ENCODE results near the gene ATL2. TPM values are rescaled to one million over a fixed set of nuclear protein-coding genes. Genes with fewer than 3 reads are reported as not detected.
"Not testable (repeated sequence)": the region's sequence is repeated elsewhere in the genome, so short reads cannot be mapped to it uniquely, and the experiment has no call there.

The ATL2 gene
- total RNA-seq, 1 donor from 2014 or later: 87.2 TPM

DNA sequence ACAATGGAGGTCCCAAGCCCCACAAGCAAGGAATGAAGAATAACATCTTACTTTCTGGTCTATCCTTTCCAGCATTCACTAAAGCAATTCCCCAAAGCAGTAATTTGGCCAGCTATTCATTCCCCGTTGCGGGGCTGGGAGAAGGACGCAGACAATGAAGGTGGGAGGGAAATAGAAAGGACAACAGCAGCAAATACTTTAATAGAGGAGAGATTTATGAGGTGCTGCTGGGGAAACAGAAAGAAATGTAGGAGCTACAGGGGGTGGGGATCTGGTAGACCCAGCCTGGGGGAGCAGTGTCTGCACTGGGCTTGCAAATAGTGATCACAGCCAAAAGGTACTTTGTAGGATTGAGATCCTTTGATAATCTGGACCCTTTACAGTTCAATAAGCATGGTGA lies 13.9 kb upstream of the ATL2 start:
- no peak for DNase-seq (ENCODE audit: low spot score)

GRCh38 chr2:38387887-38388286 lies 10.8 kb upstream of the ATL2 start:
- DNase-seq (ENCODE audit: low spot score): no peak

- no peak for DNase-seq (ENCODE audit: low spot score)
These were observed 9.7 kb upstream of the ATL2 start for GRCh38 chr2:38386821-38387220.

GRCh38 chr2:38386377-38386776 lies 9.3 kb upstream of the ATL2 start:
- no peak for DNase-seq (ENCODE audit: low spot score)

DNA sequence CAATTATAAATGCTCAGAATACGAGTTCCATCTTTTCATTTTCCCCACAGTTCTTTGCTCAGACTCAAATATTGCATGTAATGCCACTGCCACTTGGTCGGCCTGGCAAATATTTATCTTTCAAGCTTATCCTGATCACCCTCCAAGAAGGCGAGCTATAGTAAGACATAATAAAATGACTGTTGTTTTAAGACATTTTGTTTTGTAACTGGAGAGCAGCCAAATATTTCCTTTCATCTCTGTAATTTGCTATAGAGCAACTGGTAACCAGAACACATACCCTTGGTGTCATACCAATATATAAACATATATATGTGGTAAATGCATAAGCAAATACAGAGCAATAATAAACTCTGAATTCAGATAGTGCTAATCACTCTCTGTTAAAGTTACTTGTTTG lies 7.3 kb upstream of the ATL2 start:
- DNase-seq (ENCODE audit: low spot score): no peak

GRCh38 chr2:38383741-38384140 lies 6.7 kb upstream of the ATL2 start:
- not testable (repeated sequence) for DNase-seq (ENCODE audit: low spot score)

- DNase-seq (ENCODE audit: low spot score): no peak
These were observed 4.5 kb upstream of the ATL2 start for GRCh38 chr2:38381381-38382143.

GRCh38 chr2:38380397-38381130 lies 3.5 kb upstream of the ATL2 start:
- DNase-seq (ENCODE audit: low spot score): no peak

DNA sequence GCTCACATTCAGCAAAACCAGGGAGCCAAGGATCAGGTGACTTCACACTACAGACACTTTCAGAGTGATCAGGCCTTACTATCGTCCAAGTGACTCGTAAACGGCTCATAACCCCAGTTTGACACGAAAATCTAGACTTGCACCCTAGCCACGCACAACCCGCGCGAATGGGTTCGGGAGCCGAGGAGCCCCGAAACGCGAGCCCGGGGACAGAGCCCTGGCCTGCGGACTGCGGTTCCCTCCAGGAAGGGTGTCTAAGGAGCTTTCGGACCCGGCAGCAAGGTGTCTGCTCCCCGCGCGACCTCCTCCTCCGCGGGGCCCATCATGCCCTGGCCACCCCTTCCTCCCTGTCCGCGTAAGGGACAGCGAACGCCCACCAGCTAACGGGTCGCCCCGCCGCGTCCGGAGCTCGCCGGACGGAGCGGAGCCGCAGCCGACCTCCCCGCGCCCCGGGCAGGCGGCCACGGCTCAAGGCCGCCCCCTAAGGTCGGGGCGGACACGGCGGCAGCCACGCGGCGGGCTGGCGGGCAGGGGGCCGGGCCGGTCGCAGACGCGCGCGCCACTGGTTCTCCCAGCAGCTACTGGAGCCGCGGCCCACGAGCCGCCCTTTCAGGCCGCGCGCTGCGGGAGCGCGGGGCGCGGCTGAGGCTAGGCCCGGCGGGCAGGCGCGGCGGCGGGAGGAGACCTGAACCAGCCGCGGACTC lies 575 bp downstream of the ATL2 start:
- DNase-seq (ENCODE audit: low spot score): peak; percentile 57

GRCh38 chr2:38375696-38376345 lies 1.3 kb downstream of the ATL2 start:
- no peak for DNase-seq (ENCODE audit: low spot score)

DNA sequence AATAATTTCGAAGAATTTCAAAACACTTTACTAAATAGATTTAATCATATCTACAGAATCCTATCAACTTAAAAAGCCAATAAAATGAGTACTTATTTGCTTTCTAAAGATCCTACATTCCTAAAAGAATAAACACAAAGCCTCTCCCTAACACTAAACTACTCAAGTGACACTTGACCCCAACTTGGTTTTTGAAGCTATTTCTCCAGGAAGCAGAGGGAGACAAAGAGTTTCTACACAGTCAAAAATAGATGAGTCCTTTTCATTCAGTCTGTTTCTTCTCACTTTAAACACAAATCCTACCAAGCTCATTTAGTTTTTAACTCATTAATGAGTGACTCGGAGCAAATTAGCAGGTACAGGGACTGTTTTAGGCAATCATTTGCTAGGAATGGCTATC lies 2.1 kb downstream of the ATL2 start:
- DNase-seq (ENCODE audit: low spot score): no peak

DNA sequence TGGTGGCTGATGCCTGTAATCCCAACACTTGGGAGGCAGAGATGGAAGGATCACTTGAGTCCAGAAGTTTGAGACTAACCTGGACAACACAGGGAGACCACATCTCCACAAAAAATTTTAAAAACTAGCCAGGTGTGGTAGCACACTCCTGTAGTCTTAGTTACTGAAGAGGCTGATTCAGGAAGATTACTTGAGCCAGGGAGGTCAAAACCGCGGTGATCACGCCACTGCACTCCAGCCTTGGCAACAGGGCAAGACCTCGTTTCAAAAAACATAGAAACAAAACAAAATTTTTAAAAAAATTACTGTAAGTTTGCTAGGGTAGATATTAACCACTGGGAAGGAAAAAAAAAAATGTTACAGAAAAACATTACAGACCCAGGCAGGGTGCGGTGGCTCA lies 5.8 kb downstream of the ATL2 start:
- DNase-seq (ENCODE audit: low spot score): no peak

GRCh38 chr2:38370664-38371063 lies 6.4 kb downstream of the ATL2 start:
- DNase-seq (ENCODE audit: low spot score): no peak

GRCh38 chr2:38362232-38362631 lies 14.8 kb downstream of the ATL2 start:
- no peak for DNase-seq (ENCODE audit: low spot score)

DNA sequence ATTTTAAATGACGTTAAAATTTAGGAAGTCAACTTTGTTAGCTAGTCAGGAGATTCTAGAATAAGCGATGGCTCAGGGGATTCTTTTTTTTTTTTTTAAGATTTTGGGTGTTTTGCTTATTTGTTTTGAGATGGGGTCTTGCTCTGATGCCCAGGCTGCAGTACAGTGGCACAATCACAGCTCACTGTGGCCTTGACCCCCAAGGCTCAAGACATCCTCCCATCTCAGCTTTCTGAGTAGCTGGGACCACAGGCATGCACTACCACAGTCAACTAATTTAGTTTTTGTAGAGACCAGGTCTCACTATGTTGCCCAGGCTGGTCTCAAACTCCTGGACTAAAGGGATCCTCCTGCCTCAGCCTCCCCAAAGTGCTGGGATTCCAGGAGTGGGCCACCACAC lies 16.9 kb downstream of the ATL2 start:
- no peak for DNase-seq (ENCODE audit: low spot score)

- DNase-seq (ENCODE audit: low spot score): no peak
These were observed 23.7 kb downstream of the ATL2 start for GRCh38 chr2:38353402-38353801.

DNA sequence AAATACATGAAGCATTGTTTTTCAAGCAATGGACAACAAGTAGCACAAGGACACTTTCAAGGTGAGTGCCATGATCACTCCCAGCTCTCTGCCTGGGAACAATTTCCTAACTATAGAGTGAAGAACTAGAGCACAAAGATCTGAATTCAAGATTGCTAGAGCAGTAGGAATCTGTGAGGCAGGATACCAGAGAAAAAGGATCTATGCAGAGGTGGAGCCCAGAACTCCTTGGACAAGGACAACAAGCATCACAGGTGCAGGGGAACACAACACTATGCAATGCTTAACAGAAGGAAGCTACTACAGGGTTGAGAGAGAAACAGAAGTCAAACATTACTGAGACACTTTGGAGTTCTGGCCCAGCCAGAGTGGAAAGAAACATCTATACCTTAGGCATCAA lies 24.7 kb downstream of the ATL2 start:
- no peak for DNase-seq (ENCODE audit: low spot score)

DNA sequence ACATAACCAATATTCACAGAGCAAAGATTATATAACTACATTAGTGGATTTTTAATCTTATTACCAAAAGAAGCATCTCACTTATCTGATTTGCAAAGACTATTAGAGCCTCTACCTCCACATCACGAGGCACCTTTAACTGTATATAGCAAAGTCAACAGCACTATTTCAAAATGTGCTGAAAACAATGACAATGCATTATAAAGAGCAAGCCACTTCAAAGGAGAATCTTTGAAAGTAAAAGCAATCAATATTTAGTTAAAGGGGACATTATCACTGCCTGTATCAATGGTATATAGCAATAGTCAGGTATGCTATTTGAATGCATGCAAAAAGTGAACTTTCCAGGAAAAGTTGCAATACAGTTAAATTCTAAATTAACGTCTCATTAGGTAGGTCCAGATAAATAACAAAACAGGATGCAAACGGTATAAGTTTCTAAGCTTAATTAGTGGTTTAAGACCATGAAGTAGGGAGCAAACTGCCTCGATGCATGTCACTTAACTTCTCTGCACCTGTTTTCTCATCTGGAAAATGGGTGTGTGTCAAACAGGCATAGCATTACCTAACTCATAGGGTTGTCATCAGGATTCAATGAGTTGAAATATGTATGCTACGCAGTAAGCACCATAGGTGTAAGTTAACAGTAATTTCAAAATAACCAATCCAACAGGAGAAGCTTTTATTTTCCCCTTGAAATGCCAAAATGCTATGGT lies 31.6 kb downstream of the ATL2 start:
- DNase-seq (ENCODE audit: low spot score): no peak

- no peak for DNase-seq (ENCODE audit: low spot score)
These were observed 32.3 kb downstream of the ATL2 start for GRCh38 chr2:38344813-38345212.

DNA sequence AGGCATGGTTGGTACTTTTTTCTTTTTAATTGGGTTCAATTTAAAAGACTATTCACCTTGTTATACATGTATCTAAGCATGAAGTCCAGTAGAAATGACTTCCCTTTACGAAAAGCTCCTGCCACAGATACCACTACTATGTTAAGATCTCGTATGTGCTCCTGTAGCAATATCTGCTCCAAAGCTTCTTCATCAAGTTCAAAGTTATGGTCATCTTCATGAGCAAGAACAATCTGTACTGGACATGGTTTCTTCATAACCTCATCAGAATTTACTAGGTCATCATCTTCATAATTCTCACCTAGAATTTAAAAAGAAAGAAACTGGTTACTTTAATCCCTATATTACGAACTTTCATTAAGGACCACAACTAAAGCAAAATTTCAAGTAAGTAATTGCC lies 33.9 kb downstream of the ATL2 start:
- no peak for DNase-seq (ENCODE audit: low spot score)

GRCh38 chr2:38336621-38337020 lies 40.5 kb downstream of the ATL2 start:
- no peak for DNase-seq (ENCODE audit: low spot score)

DNA sequence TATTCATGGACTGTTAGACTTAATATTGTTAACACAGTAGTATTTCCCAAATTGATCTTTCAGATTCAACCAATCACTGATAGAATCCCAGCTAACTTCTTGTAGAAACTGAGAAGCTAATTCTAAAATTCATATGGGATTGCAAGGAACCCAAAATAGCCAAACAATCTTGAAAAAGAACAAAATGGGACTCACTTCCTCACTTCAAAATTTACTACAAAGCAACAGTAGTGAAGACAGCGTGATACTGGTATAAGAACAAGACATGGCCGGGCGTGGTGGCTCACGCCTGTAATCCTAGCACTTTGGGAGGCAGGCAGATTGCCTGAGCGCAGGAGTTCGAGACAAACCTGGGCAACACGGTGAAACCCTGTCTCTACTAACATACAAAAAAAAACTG lies 46.3 kb downstream of the ATL2 start:
- DNase-seq (ENCODE audit: low spot score): no peak

All from ureter (tissue), 1 donor.